ENCODE measurements around the gene BTNL9.

DNA sequence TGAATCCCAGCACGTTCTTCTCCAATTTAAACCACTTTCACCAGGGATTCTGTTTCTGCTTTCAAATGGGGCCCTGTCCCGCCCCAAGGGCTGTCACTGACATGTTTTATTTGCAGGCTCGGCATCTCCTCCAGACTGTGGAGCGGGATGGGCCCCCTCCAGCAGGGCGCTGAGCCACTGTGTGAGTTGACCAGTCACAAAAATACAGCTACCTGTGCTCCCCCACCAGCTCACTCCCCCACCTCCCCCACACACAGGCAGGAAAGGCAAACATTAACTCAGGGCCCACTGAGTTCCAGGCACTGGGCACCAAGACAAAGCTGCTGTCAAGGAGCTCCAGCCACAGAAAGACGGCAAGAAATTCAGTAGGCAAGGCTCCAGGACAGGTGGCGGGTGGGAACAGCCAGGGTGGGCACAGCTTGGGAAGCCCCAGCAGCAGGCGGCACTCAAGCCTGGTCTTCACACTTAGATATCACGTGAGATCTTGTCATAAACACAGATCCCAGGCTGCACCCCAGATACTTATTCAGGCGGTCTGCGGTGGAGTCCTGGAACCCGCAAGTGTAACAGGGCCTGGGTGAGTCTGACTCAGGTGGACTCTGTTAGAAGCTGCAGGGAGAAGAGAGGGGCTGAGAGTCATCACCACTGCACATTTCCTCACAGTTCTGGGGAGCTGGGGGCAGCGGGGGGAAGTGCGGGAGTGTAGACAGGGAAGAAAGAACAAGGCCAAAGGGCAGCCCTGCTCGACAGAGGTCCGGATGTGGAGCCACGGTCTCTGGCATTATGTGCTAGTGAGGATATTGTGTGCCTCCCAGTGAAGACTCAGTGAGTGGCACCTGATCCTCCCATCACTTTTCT is 46.2 kb downstream of the BTNL9 start:
- no peak for TF ChIP-seq EZH2 (optimal IDR thresholded peaks at IDR 0.05; ENCODE audit: low read depth, low read length)
- TF ChIP-seq, protein P1, sequence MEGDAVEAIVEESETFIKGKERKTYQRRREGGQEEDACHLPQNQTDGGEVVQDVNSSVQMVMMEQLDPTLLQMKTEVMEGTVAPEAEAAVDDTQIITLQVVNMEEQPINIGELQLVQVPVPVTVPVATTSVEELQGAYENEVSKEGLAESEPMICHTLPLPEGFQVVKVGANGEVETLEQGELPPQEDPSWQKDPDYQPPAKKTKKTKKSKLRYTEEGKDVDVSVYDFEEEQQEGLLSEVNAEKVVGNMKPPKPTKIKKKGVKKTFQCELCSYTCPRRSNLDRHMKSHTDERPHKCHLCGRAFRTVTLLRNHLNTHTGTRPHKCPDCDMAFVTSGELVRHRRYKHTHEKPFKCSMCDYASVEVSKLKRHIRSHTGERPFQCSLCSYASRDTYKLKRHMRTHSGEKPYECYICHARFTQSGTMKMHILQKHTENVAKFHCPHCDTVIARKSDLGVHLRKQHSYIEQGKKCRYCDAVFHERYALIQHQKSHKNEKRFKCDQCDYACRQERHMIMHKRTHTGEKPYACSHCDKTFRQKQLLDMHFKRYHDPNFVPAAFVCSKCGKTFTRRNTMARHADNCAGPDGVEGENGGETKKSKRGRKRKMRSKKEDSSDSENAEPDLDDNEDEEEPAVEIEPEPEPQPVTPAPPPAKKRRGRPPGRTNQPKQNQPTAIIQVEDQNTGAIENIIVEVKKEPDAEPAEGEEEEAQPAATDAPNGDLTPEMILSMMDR (IDR thresholded peaks at IDR 0.05; ENCODE audit: low read length), result no peak
